Measurements from ENCODE around the gene HSDL2.

Gene HSDL2

GRCh38 chr9:112446080-112446479 is 66.2 kb downstream of the HSDL2 start:
- no peak for DNase-seq

- DNase-seq = no peak
These were observed 66.6 kb downstream of the HSDL2 start for GRCh38 chr9:112446526-112446925.

- DNase-seq = no peak
These were observed 67.4 kb downstream of the HSDL2 start for GRCh38 chr9:112447283-112447761.

GRCh38 chr9:112462855-112463254 is 82.9 kb downstream of the HSDL2 start:
- DNase-seq = no peak

GRCh38 chr9:112465352-112465751 is 85.4 kb downstream of the HSDL2 start:
- DNase-seq = no peak

GRCh38 chr9:112472996-112473395 is 93.1 kb downstream of the HSDL2 start:
- DNase-seq = no peak

- no peak for DNase-seq
These were observed 94.1 kb downstream of the HSDL2 start for GRCh38 chr9:112473986-112474385.

- DNase-seq = no peak
These were observed 95.4 kb downstream of the HSDL2 start for GRCh38 chr9:112475318-112475717.

GRCh38 chr9:112477330-112477729 is 97.4 kb downstream of the HSDL2 start:
- DNase-seq = no peak

GRCh38 chr9:112479221-112479620 is 99.3 kb downstream of the HSDL2 start:
- no peak for DNase-seq

- DNase-seq = no peak
These were observed 104.7 kb downstream of the HSDL2 start for GRCh38 chr9:112484607-112485006.

GRCh38 chr9:112485574-112485973 is 105.7 kb downstream of the HSDL2 start:
- no peak for DNase-seq

GRCh38 chr9:112486221-112487007 is 106.5 kb downstream of the HSDL2 start, which contains the start of gene KIAA1958:
Gene KIAA1958, plus strand, starts transcription at chr9:112486827. Its CDS starts 87,254 bp downstream, at chr9:112574081.
- peak; percentile 83 for DNase-seq

- peak; percentile 87 for DNase-seq
These were observed 107.3 kb downstream of the HSDL2 start for GRCh38 chr9:112487008-112487798.

- DNase-seq = no peak
These were observed 108.0 kb downstream of the HSDL2 start for GRCh38 chr9:112487799-112488340.

- DNase-seq = no peak
These were observed 109.2 kb downstream of the HSDL2 start for GRCh38 chr9:112489039-112489546.

GRCh38 chr9:112489876-112490666 is 110.2 kb downstream of the HSDL2 start:
- DNase-seq = peak; percentile 18

GRCh38 chr9:112493393-112494137 is 113.7 kb downstream of the HSDL2 start:
- no peak for DNase-seq

GRCh38 chr9:112494153-112494552 is 114.2 kb downstream of the HSDL2 start:
- DNase-seq = no peak

GRCh38 chr9:112495614-112496013 is 115.7 kb downstream of the HSDL2 start:
- no peak for DNase-seq

- no peak for DNase-seq
These were observed 116.3 kb downstream of the HSDL2 start for GRCh38 chr9:112496074-112496722.
